Fibroblast of skin of abdomen (primary cell): ENCODE measurements around the gene RBM33.

Experiments used
- DNase-seq: peaks from one replicate; pipeline ENCODE4 v3.0.0-alpha.2; 2013

RBM33 gene

GRCh38 chr7:155751409-155751808, 106.9 kb downstream of the RBM33 start:
- no peak for DNase-seq

GRCh38 chr7:155752756-155753445, 108.4 kb downstream of the RBM33 start:
- no peak for DNase-seq

- no peak for DNase-seq
These were observed 109.0 kb downstream of the RBM33 start for GRCh38 chr7:155753446-155753965.

- no peak for DNase-seq
These were observed 109.7 kb downstream of the RBM33 start for GRCh38 chr7:155754165-155754564.

- DNase-seq = no peak
These were observed 110.6 kb downstream of the RBM33 start for GRCh38 chr7:155755026-155755425.

GRCh38 chr7:155756322-155756721, 111.9 kb downstream of the RBM33 start:
- no peak for DNase-seq

- DNase-seq = no peak
These were observed 113.9 kb downstream of the RBM33 start for GRCh38 chr7:155758348-155758747.

GRCh38 chr7:155759740-155760430, 115.4 kb downstream of the RBM33 start:
- no peak for DNase-seq

GRCh38 chr7:155761162-155761561, 116.7 kb downstream of the RBM33 start:
- no peak for DNase-seq

- no peak for DNase-seq
These were observed 117.6 kb downstream of the RBM33 start for GRCh38 chr7:155762036-155762435.

- DNase-seq = no peak
These were observed 118.2 kb downstream of the RBM33 start for GRCh38 chr7:155762655-155763054.

- no peak for DNase-seq
These were observed 118.7 kb downstream of the RBM33 start for GRCh38 chr7:155763122-155763521.

GRCh38 chr7:155763691-155764437, 119.4 kb downstream of the RBM33 start:
- peak; percentile 86 for DNase-seq

GRCh38 chr7:155764438-155764793, 120.0 kb downstream of the RBM33 start:
- no peak for DNase-seq

- no peak for DNase-seq
These were observed 121.0 kb downstream of the RBM33 start for GRCh38 chr7:155765458-155765857.

GRCh38 chr7:155766386-155766785, 121.9 kb downstream of the RBM33 start:
- no peak for DNase-seq

GRCh38 chr7:155766966-155767916, 122.8 kb downstream of the RBM33 start:
- no peak for DNase-seq

GRCh38 chr7:155769701-155770100, 125.2 kb downstream of the RBM33 start:
- DNase-seq = peak; percentile 86

- DNase-seq = no peak
These were observed 125.8 kb downstream of the RBM33 start for GRCh38 chr7:155770241-155770640.

GRCh38 chr7:155773531-155773930, 129.1 kb downstream of the RBM33 start:
- no peak for DNase-seq

GRCh38 chr7:155774947-155775346, 130.5 kb downstream of the RBM33 start:
- DNase-seq = no peak

GRCh38 chr7:155775691-155776090, 131.2 kb downstream of the RBM33 start:
- no peak for DNase-seq
